Activated CD4-positive, alpha-beta T cell treated with anti-CD3 and anti-CD28 coated beads, Interleukin-2, amount 50 U/mL, for 48 hours (primary cell): ENCODE measurements around the gene NCAPG2.
"Not testable (repeated sequence)": the region's sequence is repeated elsewhere in the genome, so short reads cannot be mapped to it uniquely, and the experiment has no call there.

ENCODE experiments used
- DNase-seq, 2 experiments: peaks; one replicate each; pipeline ENCODE4 v3.0.0-alpha.2; 2020

NCAPG2 gene

DNA sequence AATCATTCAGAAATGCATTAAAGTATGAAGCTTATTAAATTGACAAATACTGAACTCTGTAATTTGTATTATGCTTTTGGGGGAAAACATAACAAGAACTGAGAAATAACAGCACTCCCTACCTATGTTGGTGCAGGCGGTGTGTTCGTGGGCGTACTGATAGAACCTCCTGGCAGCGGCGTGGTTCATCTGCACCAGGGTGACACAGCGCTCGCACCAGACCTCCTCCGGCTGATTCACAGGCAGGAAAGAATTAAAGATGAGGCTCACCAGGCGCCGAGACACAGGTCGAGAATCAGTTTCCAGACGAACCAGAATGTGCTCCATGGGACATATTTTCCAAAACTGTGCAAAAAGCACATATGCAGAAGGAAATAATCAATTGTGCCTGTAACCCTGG is 40.2 kb downstream of the NCAPG2 start:
- DNase-seq, result peak; percentile 13 to 27

GRCh38 chr7:158663428-158663741 is 41.2 kb downstream of the NCAPG2 start:
- no peak for DNase-seq

DNA sequence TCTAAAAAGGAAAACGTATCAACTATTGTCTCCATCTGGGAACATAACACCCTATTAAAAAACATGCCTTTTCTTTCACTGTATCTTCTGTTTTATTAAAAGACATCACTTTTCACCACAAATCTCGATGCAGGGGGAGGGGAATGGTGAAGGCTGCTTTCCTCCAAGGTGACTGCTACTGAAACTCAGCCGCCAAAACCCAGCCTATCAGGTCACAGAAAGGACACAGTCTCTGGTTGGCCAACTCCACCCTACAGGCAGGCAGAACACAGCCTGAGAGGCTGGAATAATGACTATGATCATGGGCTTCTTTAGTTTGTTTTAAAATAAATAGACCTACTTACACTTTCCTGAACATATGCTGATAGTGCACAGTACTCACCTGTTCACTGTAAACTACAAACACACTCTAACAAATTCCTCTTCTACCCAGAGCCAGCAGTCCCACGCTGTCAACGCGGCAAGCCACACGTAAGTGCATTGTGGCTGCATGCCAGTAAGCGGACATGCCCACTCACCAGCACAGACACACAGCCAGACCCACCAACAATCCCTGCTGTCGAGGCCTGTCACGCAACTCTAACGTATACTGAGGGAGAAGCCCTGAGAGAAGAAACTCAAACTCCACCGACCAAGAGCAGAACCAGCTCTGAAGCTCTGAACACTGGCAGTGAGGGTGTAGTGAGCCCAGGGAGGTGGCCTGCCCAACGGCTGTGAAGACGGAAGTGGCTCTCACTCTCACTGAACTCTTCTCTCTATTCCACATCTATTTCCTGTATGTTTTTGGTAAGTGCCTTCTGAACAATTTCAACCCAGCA is 41.8 kb downstream of the NCAPG2 start:
- DNase-seq, result no peak

- DNase-seq, result no peak
These were observed 46.1 kb downstream of the NCAPG2 start for GRCh38 chr7:158658475-158658874.

DNA sequence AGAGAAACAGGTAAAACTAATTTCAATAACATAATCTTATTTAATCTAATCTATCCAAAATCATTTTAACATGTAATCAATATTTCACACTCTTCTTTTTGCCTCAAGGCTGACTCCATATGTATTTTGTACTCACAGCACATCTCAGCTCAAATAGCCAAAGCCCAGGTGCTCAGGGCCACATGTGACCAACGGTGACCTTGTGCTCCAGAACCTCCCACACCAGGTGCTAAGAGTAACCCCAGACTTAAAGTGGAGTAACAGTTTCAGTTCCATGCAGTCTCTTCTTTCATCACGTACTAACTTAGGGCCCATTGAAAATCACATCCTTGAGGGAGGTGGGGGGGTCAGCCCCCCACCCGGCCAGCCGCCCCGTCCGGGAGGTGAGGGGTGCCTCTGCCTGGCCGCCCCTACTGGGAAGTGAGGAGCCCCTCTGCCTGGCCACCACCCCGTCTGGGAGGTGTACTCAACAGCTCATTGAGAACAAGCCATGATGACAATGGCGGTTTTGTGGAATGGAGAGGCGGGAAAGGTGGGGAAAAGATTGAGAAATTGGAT is 47.3 kb downstream of the NCAPG2 start:
- no peak for DNase-seq

DNA sequence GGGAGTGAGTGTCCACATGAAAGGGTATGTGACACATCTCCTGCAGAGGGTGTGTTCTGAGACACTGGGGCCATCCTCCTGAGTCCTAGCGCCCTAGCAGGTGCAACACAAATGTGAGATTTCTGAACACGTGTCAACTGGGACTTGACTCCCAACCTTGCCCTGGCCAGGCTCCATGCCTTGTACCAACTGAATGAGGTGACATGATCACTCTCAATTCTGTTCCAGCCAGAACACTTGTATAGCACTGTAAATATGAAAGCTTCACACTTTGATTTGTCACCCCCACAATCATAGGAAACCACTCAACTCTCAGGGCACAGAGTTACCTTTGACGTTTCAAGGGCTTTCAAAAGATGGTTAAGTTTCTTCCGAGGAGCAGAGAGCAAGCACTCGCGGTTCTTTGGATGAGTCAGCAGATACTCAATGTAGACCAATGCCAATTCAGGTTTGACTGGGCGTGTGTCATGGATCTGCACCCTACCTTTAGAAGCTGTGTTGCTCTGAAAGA is 48.6 kb downstream of the NCAPG2 start:
- peak; percentile 61 to 77 for DNase-seq

DNA sequence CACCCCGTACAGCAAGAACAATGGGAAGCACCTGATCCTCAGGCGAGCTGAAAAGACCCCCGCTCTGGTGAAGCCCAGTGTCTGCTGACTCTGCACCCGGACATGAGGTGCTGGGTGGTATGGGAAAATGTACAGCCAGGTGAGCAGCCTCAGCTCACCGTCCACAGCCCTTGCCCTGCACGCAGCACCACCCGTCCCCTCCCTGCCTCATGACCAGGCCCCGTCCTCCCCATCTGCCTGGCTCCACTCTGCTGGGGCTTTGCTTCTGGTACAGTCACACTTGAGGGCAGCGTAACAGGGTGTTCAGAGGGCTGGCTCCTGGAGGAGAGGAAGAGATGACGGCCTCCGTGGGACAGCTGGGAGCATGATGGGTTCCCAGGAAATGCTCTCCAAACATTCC is 49.1 kb downstream of the NCAPG2 start:
- no peak for DNase-seq

DNA sequence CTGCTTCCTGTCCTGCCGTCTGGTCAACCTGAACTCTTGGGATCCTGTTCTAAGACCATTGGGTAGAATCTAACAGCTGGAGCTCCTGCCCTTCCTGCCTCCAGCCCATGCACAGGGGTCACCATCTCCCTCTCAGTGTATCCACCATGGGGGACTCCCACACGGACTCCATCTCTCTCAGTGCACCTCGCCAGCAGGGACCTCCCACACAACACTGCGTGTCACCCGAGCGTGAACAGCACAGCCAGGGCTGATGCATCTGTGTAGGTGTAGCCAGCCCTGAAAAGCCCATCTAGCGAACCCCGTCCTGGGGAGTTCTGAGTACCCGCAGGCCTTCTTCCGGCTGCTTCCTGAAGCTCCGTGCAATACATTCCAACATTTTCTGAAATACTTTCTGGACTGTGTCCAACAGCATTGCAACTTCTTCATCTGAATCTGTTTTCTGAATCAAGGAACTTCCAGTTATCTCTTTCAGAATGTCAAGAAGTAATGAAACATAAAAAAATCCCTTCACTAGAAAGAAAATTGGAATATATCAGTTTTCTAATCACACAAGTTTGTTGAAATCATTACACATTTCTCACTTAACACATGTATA is 52.5 kb downstream of the NCAPG2 start:
- no peak for DNase-seq

DNA sequence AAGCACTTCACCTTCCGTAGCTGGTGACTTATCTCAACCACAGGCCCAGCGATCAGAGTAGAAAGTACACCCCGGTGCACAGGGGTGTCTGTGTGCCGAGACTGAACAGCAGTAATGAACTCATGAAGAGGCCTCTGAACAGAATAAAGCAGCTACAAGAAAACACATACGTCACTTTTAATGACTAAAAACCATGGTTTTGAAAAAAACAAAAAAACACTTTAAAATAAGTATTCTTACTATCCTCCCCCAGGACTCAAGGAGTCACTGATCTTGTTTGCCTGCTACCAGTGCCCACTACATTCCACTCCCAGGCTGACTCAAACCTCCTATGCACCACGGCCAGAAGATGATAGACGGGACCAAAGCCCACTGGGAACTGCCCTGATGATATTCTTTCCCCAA is 53.8 kb downstream of the NCAPG2 start:
- DNase-seq, result no peak

DNA sequence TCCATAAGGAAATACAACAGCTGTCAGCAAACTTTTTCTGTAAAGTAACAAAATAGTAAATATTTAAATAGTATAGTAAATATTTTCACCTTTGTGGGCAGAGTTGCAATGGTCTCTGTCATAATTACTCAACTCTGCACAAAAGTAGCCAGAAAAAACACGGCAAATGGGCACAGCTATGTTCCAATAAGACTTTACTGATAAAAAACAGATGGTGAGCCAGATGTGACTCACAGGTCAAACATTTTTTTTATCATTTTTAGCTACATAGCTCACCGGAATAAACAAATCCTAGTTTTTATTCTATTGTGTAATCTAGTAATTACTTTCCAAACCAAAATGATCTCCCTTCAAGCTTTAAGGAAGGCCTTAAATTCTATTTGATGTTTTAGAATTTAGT is 55.3 kb downstream of the NCAPG2 start:
- no peak for DNase-seq

DNA sequence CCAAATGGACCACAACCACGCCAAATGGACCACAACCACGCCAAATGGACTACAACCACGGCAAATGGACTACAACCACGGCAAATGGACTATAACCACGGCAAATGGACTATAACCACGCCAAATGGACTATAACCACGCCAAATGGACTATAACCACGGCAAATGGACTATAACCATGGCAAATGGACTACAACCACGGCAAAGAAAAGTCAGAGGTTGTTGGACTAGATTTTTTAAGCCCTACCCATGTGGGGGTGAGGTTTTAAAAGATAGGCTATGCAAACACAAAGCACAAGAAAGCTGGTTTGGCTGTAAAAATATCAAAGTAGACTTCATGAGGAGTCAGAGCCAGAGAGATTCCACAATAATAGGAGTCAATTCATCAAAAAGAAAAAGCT is 55.8 kb downstream of the NCAPG2 start:
- DNase-seq, result no peak

DNA sequence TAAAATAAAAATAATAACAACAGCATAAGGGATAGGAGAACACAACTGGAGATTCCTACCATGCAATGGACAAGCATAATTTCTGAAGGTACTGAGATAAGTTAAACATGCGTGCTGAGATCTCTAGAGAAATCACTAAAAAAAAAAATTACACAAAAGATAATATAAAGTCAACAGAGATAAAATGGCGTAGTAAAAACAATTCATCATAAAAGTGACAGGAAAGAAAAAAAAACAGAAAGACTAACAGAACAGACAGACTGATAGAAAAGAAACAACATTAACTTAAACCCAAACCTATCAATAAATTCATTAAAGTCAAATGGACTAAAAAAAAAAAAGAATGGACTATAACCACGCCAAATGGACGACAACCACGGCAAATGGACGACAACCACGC is 56.4 kb downstream of the NCAPG2 start:
- no peak for DNase-seq

GRCh38 chr7:158647475-158647792 is 57.2 kb downstream of the NCAPG2 start:
- DNase-seq, result no peak

DNA sequence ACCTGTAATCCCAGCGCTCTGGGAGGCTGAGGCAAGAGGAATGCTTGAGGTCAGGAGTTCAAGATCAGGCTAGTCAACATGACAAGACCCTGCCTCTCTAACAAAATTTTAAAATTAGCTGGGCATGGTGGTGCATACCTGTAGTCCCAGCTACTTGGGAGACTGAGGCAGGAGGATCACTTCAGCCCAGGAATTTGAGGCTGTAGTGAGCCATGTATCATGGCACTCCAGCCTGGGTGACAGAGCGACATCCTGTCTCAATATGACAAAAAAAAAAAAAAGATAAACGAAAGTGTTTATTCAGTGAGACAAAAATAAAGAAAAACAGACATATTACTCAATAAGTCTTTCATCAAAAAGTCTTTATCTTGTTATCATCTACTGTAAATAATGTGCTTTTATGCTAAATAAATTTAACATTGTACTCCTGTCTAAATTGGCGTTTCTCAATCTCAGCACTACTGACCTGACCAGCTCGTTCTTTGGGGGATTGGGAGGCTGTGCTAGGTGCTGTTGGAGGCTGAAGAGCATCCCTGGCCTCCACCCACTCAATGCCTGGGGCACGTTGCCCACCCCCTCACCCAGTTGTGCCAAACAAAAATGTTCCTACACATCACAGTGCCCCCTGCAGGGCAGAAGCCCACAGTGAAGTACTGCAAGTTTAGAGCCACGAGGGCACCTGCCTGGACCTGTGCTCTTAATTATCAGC is 57.7 kb downstream of the NCAPG2 start:
- peak; percentile 28 to 38 for DNase-seq

DNA sequence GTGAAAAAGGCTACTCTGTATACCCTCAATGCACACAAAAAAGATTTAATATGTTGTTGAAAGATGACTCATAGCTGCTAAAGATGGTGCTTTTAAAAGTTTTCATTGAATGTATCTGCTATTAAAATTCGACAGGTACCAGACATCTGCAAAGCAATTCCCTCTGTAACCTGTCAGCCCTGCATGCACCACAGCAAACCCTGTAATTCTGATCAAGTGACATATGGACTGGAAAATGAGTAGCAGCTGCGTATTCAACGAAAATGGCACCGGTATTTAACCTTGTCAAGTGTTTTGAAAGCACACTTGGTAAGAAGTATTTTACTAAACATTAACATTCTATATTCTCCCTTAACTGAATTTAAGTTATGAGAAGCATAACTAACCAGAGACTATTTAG is 58.8 kb downstream of the NCAPG2 start:
- no peak for DNase-seq

DNA sequence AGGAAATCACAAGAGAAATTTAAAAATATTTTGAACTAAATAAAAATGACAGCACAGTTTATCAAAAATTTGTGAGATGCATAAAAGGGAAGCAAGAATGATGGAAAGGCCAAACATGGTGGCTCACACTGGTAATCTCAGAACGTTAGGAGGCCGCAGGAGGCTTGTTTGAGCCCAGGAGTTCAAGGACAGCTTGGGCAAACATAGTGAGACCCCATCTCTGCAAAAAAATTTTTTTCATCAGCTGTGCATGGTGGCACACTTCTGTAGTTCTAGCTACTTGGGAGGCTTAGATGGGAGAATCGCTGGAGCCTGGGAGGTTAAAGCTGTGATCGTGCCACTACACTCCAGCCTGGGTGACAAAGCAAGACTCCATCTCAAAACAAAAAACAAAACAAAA is 62.5 kb downstream of the NCAPG2 start:
- no peak for DNase-seq

DNA sequence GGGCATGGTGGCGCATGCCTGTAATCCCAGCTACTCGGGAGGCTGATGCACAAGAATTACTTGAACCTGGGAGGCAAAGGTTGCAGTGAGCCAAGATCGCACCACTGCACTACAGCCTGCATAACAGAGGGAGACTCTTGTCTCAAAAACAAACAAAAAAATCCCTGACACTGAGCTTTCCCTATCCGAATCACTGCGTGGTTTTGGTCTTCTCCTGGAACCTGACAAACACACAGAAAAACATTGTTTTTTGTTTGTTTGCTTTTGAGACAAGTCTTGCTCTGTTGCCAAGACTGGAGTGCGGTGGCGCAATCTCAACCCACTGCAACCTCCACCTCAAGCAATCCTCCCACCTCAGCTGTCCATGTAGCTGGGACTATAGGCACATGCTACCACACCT is 66.6 kb downstream of the NCAPG2 start:
- DNase-seq, result no peak

- DNase-seq, result no peak
These were observed 71.3 kb downstream of the NCAPG2 start for GRCh38 chr7:158633055-158633956.

GRCh38 chr7:158631574-158632195 is 72.9 kb downstream of the NCAPG2 start:
- no peak for DNase-seq

GRCh38 chr7:158626289-158626688 is 78.3 kb downstream of the NCAPG2 start:
- not testable (repeated sequence) for DNase-seq

GRCh38 chr7:158623241-158623640 is 81.4 kb downstream of the NCAPG2 start:
- DNase-seq, result no peak

DNA sequence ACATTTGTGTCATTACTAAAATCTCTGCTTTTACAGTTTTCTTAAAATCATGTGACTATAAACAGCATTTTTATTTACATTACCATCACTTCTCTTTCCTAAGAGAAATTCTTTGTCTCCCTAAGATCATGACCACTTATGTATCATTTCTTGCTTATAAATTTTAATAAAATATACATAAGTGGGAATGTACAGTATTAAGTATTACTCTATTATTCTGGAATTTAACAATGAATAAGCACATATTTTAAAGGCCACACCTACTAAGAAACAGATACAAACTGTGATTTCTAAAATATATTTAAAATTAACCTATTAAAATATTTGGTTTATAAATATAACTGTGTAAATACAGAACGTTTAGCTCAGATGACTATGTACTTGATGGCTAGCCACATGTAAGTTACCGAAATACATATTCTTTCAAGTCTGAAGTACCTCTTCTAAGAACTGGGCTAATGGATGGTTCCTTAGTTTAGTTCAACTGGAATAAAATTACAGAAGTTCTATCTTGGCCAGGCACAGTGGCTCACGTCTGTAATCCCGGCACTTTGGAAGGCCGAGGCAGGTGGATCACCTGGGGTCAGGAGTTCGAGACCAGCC is 83.7 kb downstream of the NCAPG2 start:
- no peak for DNase-seq
